K562 (cell line): ENCODE results near the gene MYL6B. TPM values are rescaled to one million over a fixed set of nuclear protein-coding genes. Genes with fewer than 3 reads are reported as not detected.

ENCODE experiments used
- polyA plus RNA-seq, 8 experiments: library from polyadenylated mRNA; depleted of rRNA in 4 of 8; stranded (reverse) in 5 of 8; unstranded in 3 of 8; fragments of >200 nt; fragmentation: Nextera tagmentation in 2 of 8; fragmentation: Illumina TruSeq in 1 of 8; extraction: Ambion mirVana in 2 of 8; extraction: Trizol in 1 of 8; gene quantifications; 2 replicates each; pipeline versions ENCODE4 v1.2.1 to v1.2.3, GENCODE V29; 2011 to 2014; ENCODE audit warnings: inconsistent platforms in 1 of 8, missing spikeins in 1 of 8
- total RNA-seq, 7 experiments: library from RNA; depleted of rRNA in 6 of 7; stranded (reverse); fragments of >200 nt in 6 of 7; fragmentation: Illumina TruSeq in 2 of 7; extraction: Trizol in 2 of 7; gene quantifications; 2 replicates each; pipeline versions ENCODE4 v1.2.1 to v1.2.3, GENCODE V29; 2011 to 2021; ENCODE audit warnings: low replicate concordance in 1 of 7

The MYL6B gene
- total and polyA plus RNA-seq, 9 of the 15 experiments (the other 6 are each of a cell fraction or from before 2014, with no cell fraction given): 42.8 to 77.3 (median 68.6) TPM

Other genes with a start within 250 kb of the MYL6B start
Only the 7 nearest of the 26 such genes appear.
- gene PA2G4, start 48.0 kb upstream of the MYL6B start, total RNA-seq (2014; rRNA removed): 740 and 811 TPM in 2 replicates
- gene PA2G4, start 48.0 kb upstream of the MYL6B start, total RNA-seq (2014; rRNA removed; fragmentation: Illumina TruSeq; extraction: Trizol): 547 and 561 TPM in 2 replicates
- gene PA2G4, start 48.0 kb upstream of the MYL6B start, total RNA-seq (2015; rRNA removed; fragmentation: Illumina TruSeq; extraction: Trizol): 712 TPM in 2 replicates
- gene PA2G4, start 48.0 kb upstream of the MYL6B start, total RNA-seq (2021): 463 and 470 TPM in 2 replicates
- gene PA2G4, start 48.0 kb upstream of the MYL6B start, polyA plus RNA-seq (2011; rRNA removed): 650 and 925 TPM in 2 replicates
- gene PA2G4, start 48.0 kb upstream of the MYL6B start, polyA plus RNA-seq (2014; fragmentation: Illumina TruSeq; extraction: Trizol): 777 and 884 TPM in 2 replicates
- 100 to 1,000 TPM; 230 to 303 TPM for gene PA2G4, start 48.0 kb upstream of the MYL6B start, polyA plus RNA-seq (2014; fragmentation: Nextera tagmentation; extraction: Ambion mirVana)
- 637 and 638 TPM in 2 replicates for gene PA2G4, start 48.0 kb upstream of the MYL6B start, polyA plus RNA-seq (2014; rRNA removed)
- gene RPL41, start 36.0 kb upstream of the MYL6B start, total RNA-seq (2014; rRNA removed): 4,680 and 5,042 TPM in 2 replicates
- gene RPL41, start 36.0 kb upstream of the MYL6B start, total RNA-seq (2014; rRNA removed; fragmentation: Illumina TruSeq; extraction: Trizol): 4,828 and 4,834 TPM in 2 replicates
- 4,355 and 4,529 TPM in 2 replicates for gene RPL41, start 36.0 kb upstream of the MYL6B start, total RNA-seq (2015; rRNA removed; fragmentation: Illumina TruSeq; extraction: Trizol)
- 3,403 and 3,805 TPM in 2 replicates for gene RPL41, start 36.0 kb upstream of the MYL6B start, total RNA-seq (2021)
- gene RPL41, start 36.0 kb upstream of the MYL6B start, polyA plus RNA-seq (2011; rRNA removed): 9,327 and 10,494 TPM in 2 replicates
- gene RPL41, start 36.0 kb upstream of the MYL6B start, polyA plus RNA-seq (2014; fragmentation: Illumina TruSeq; extraction: Trizol): 5,551 and 5,604 TPM in 2 replicates
- over 10,000 TPM; 10,697 to 11,276 TPM for gene RPL41, start 36.0 kb upstream of the MYL6B start, polyA plus RNA-seq (2014; fragmentation: Nextera tagmentation; extraction: Ambion mirVana)
- gene RPL41, start 36.0 kb upstream of the MYL6B start, polyA plus RNA-seq (2014; rRNA removed): 6,115 and 7,868 TPM in 2 replicates
- 2.2 and 2.3 TPM in 2 replicates for gene ZC3H10, start 34.3 kb upstream of the MYL6B start, total RNA-seq (2014; rRNA removed)
- gene ZC3H10, start 34.3 kb upstream of the MYL6B start, total RNA-seq (2014; rRNA removed; fragmentation: Illumina TruSeq; extraction: Trizol): 2.4 and 2.7 TPM in 2 replicates
- gene ZC3H10, start 34.3 kb upstream of the MYL6B start, total RNA-seq (2015; rRNA removed; fragmentation: Illumina TruSeq; extraction: Trizol): 3.0 and 3.8 TPM in 2 replicates
- 3.3 and 4.1 TPM in 2 replicates for gene ZC3H10, start 34.3 kb upstream of the MYL6B start, total RNA-seq (2021)
- gene ZC3H10, start 34.3 kb upstream of the MYL6B start, polyA plus RNA-seq (2011; rRNA removed): 1.0 and 1.1 TPM in 2 replicates
- 1.6 and 1.9 TPM in 2 replicates for gene ZC3H10, start 34.3 kb upstream of the MYL6B start, polyA plus RNA-seq (2014; fragmentation: Illumina TruSeq; extraction: Trizol)
- gene ZC3H10, start 34.3 kb upstream of the MYL6B start, polyA plus RNA-seq (2014; fragmentation: Nextera tagmentation; extraction: Ambion mirVana): under 1 TPM; 0.31 to 0.46 TPM
- 1.4 and 1.7 TPM in 2 replicates for gene ZC3H10, start 34.3 kb upstream of the MYL6B start, polyA plus RNA-seq (2014; rRNA removed)
- 176 and 237 TPM in 2 replicates for gene ESYT1, start 24.3 kb upstream of the MYL6B start, total RNA-seq (2014; rRNA removed)
- 113 and 132 TPM in 2 replicates for gene ESYT1, start 24.3 kb upstream of the MYL6B start, total RNA-seq (2014; rRNA removed; fragmentation: Illumina TruSeq; extraction: Trizol)
- 132 and 133 TPM in 2 replicates for gene ESYT1, start 24.3 kb upstream of the MYL6B start, total RNA-seq (2015; rRNA removed; fragmentation: Illumina TruSeq; extraction: Trizol)
- 237 and 251 TPM in 2 replicates for gene ESYT1, start 24.3 kb upstream of the MYL6B start, total RNA-seq (2021)
- gene ESYT1, start 24.3 kb upstream of the MYL6B start, polyA plus RNA-seq (2011; rRNA removed): 164 and 228 TPM in 2 replicates
- gene ESYT1, start 24.3 kb upstream of the MYL6B start, polyA plus RNA-seq (2014; fragmentation: Illumina TruSeq; extraction: Trizol): 396 and 420 TPM in 2 replicates
- gene ESYT1, start 24.3 kb upstream of the MYL6B start, polyA plus RNA-seq (2014; fragmentation: Nextera tagmentation; extraction: Ambion mirVana): 100 to 1,000 TPM; 156 to 194 TPM
- 146 and 160 TPM in 2 replicates for gene ESYT1, start 24.3 kb upstream of the MYL6B start, polyA plus RNA-seq (2014; rRNA removed)
- gene MYL6, start 5.8 kb downstream of the MYL6B start, total RNA-seq (2014; rRNA removed): 732 and 768 TPM in 2 replicates
- gene MYL6, start 5.8 kb downstream of the MYL6B start, total RNA-seq (2014; rRNA removed; fragmentation: Illumina TruSeq; extraction: Trizol): 816 and 934 TPM in 2 replicates
- 939 and 958 TPM in 2 replicates for gene MYL6, start 5.8 kb downstream of the MYL6B start, total RNA-seq (2015; rRNA removed; fragmentation: Illumina TruSeq; extraction: Trizol)
- gene MYL6, start 5.8 kb downstream of the MYL6B start, total RNA-seq (2021): 535 and 557 TPM in 2 replicates
- 1,427 and 1,548 TPM in 2 replicates for gene MYL6, start 5.8 kb downstream of the MYL6B start, polyA plus RNA-seq (2011; rRNA removed)
- gene MYL6, start 5.8 kb downstream of the MYL6B start, polyA plus RNA-seq (2014; fragmentation: Illumina TruSeq; extraction: Trizol): 745 and 824 TPM in 2 replicates
- gene MYL6, start 5.8 kb downstream of the MYL6B start, polyA plus RNA-seq (2014; fragmentation: Nextera tagmentation; extraction: Ambion mirVana): 1,000 to 10,000 TPM; 1,377 to 1,664 TPM
- gene MYL6, start 5.8 kb downstream of the MYL6B start, polyA plus RNA-seq (2014; rRNA removed): 954 and 1,028 TPM in 2 replicates
- gene SMARCC2, start 36.9 kb downstream of the MYL6B start, total RNA-seq (2014; rRNA removed): 30.8 and 32.4 TPM in 2 replicates
- 36.6 and 41.1 TPM in 2 replicates for gene SMARCC2, start 36.9 kb downstream of the MYL6B start, total RNA-seq (2014; rRNA removed; fragmentation: Illumina TruSeq; extraction: Trizol)
- gene SMARCC2, start 36.9 kb downstream of the MYL6B start, total RNA-seq (2015; rRNA removed; fragmentation: Illumina TruSeq; extraction: Trizol): 35.0 and 35.9 TPM in 2 replicates
- 70.2 and 86.0 TPM in 2 replicates for gene SMARCC2, start 36.9 kb downstream of the MYL6B start, total RNA-seq (2021)
- gene SMARCC2, start 36.9 kb downstream of the MYL6B start, polyA plus RNA-seq (2011; rRNA removed): 45.1 and 64.6 TPM in 2 replicates
- 75.9 and 84.8 TPM in 2 replicates for gene SMARCC2, start 36.9 kb downstream of the MYL6B start, polyA plus RNA-seq (2014; fragmentation: Illumina TruSeq; extraction: Trizol)
- 10 to 100 TPM; 11.9 to 29.1 TPM for gene SMARCC2, start 36.9 kb downstream of the MYL6B start, polyA plus RNA-seq (2014; fragmentation: Nextera tagmentation; extraction: Ambion mirVana)
- 49.8 and 54.0 TPM in 2 replicates for gene SMARCC2, start 36.9 kb downstream of the MYL6B start, polyA plus RNA-seq (2014; rRNA removed)
- gene RNF41, start 69.3 kb downstream of the MYL6B start, total RNA-seq (2014; rRNA removed): 28.7 and 39.7 TPM in 2 replicates
- 32.2 and 33.8 TPM in 2 replicates for gene RNF41, start 69.3 kb downstream of the MYL6B start, total RNA-seq (2014; rRNA removed; fragmentation: Illumina TruSeq; extraction: Trizol)
- 28.2 and 29.0 TPM in 2 replicates for gene RNF41, start 69.3 kb downstream of the MYL6B start, total RNA-seq (2015; rRNA removed; fragmentation: Illumina TruSeq; extraction: Trizol)
- gene RNF41, start 69.3 kb downstream of the MYL6B start, total RNA-seq (2021): 37.1 and 40.6 TPM in 2 replicates
- 45.4 and 63.8 TPM in 2 replicates for gene RNF41, start 69.3 kb downstream of the MYL6B start, polyA plus RNA-seq (2011; rRNA removed)
- gene RNF41, start 69.3 kb downstream of the MYL6B start, polyA plus RNA-seq (2014; fragmentation: Illumina TruSeq; extraction: Trizol): 46.8 and 53.2 TPM in 2 replicates
- gene RNF41, start 69.3 kb downstream of the MYL6B start, polyA plus RNA-seq (2014; fragmentation: Nextera tagmentation; extraction: Ambion mirVana): 10 to 100 TPM; 29.7 to 30.0 TPM
- 36.0 and 39.3 TPM in 2 replicates for gene RNF41, start 69.3 kb downstream of the MYL6B start, polyA plus RNA-seq (2014; rRNA removed)